Effector CD8-positive, alpha-beta T cell (primary cell): ENCODE data around the gene DRAP1.

Experiments used
- DNase-seq: peaks from one replicate; lab custom pipeline; 2025; lab: John Stamatoyannopoulos, UW
- total RNA-seq, 4 experiments: gene quantifications; one replicate each; lab custom pipeline; 2026; lab: John Stamatoyannopoulos, UW

The DRAP1 gene
- 70.0 to 120 (median 101) reads per million in 4 experiments for total RNA-seq

GRCh38 chr11:65919141-65919572 lies at the start of gene DRAP1:
Gene DRAP1, plus strand, starts transcription at chr11:65919426. Its CDS starts 76 bp downstream, at chr11:65919502.
- peak; percentile 96 for DNase-seq

- DNase-seq = no peak
These were observed 49.5 kb upstream of the DRAP1 start for GRCh38 chr11:65869643-65870306.

- DNase-seq = no peak
These were observed 48.9 kb upstream of the DRAP1 start for GRCh38 chr11:65870307-65870658.

GRCh38 chr11:65870706-65871681 lies 48.2 kb upstream of the DRAP1 start:
- DNase-seq = no peak

- no peak for DNase-seq
These were observed 47.2 kb upstream of the DRAP1 start for GRCh38 chr11:65871811-65872548.

GRCh38 chr11:65872586-65873317 lies 46.5 kb upstream of the DRAP1 start, which contains the start of gene EFEMP2:
Gene EFEMP2, minus strand, starts transcription at chr11:65872800. Its CDS starts 446 bp downstream, at chr11:65872354.
- DNase-seq = no peak

- peak; percentile 94 for DNase-seq
These were observed 45.7 kb upstream of the DRAP1 start for GRCh38 chr11:65873318-65874156.

- DNase-seq = peak; percentile 26
These were observed 39.6 kb upstream of the DRAP1 start, which contains the start of gene CTSW for GRCh38 chr11:65879617-65880016. Gene CTSW, plus strand, starts transcription at chr11:65879837. Its CDS starts 18 bp downstream, at chr11:65879855.

GRCh38 chr11:65880027-65880426 lies 39.2 kb upstream of the DRAP1 start:
- DNase-seq = no peak

GRCh38 chr11:65880844-65881421 lies 38.3 kb upstream of the DRAP1 start:
- DNase-seq = no peak

GRCh38 chr11:65882120-65883057 lies 36.8 kb upstream of the DRAP1 start:
- DNase-seq = no peak

- no peak for DNase-seq
These were observed 36.0 kb upstream of the DRAP1 start for GRCh38 chr11:65883058-65883761.

- no peak for DNase-seq
These were observed 35.2 kb upstream of the DRAP1 start for GRCh38 chr11:65883786-65884715.

GRCh38 chr11:65884716-65885092 lies 34.5 kb upstream of the DRAP1 start:
- peak; percentile 71 for DNase-seq

GRCh38 chr11:65885231-65885630 lies 34.0 kb upstream of the DRAP1 start:
- no peak for DNase-seq

GRCh38 chr11:65885808-65886536 lies 33.3 kb upstream of the DRAP1 start:
- DNase-seq = no peak
